Aorta (tissue), 5 donors: ENCODE results near the gene PRKAR1B. TPM values are rescaled to one million over a fixed set of nuclear protein-coding genes. Genes with fewer than 3 reads are reported as not detected.

Experiments
- ATAC-seq: fragments of 200-7000 bp; cut with Tn5 transposase; one replicate; pipeline ENCODE4 v1.9.1; 2022; ENCODE audit warnings: moderate library complexity; ENCODE audit not compliant: low FRiP score
- DNase-seq, 2 donors: peaks; one replicate each; pipeline ENCODE4 v3.0.0-alpha.2; 2020
- H3K27ac ChIP-seq, 2 donors: one replicate each; pipeline ENCODE4 v1.5.1; 2013; ENCODE audit warnings: low read length in 2 of 2, mild to moderate bottlenecking in 2 of 2, moderate library complexity in 2 of 2, control low read depth in 1 of 2, inconsistent platforms in 1 of 2, low read depth in 1 of 2
- H3K27me3 ChIP-seq, 2 donors: one replicate each; pipeline ENCODE4 v1.6.1; 2013; ENCODE audit warnings: control low read depth in 1 of 2, low read length in 1 of 2, mild to moderate bottlenecking in 1 of 2, moderate library complexity in 1 of 2; ENCODE audit not compliant: insufficient read depth in 2 of 2, control insufficient read depth in 1 of 2
- H3K36me3 ChIP-seq, 2 donors: one replicate each; pipeline ENCODE4 v1.6.1; 2013; ENCODE audit warnings: control low read depth in 1 of 2, low read length in 1 of 2, mild to moderate bottlenecking in 1 of 2; ENCODE audit not compliant: insufficient read depth in 2 of 2, control insufficient read depth in 1 of 2
- H3K4me1 ChIP-seq, 2 donors: one replicate each; pipeline ENCODE4 v1.6.1; 2013; ENCODE audit warnings: low read length in 2 of 2, control low read depth in 1 of 2, mild to moderate bottlenecking in 1 of 2, moderate library complexity in 1 of 2; ENCODE audit not compliant: insufficient read depth in 2 of 2, control insufficient read depth in 1 of 2
- H3K4me3 ChIP-seq, 2 donors: one replicate each; pipeline ENCODE4 v1.5.1; 2013; ENCODE audit warnings: low read length in 2 of 2, control low read depth in 1 of 2, mild to moderate bottlenecking in 1 of 2
- H3K9me3 ChIP-seq: one replicate; pipeline ENCODE4 v1.6.1; 2013; ENCODE audit warnings: mild to moderate bottlenecking, low read length; ENCODE audit not compliant: control insufficient read depth
- WGBS, 2 donors: extraction: QIAGEN DNeasy Blood & Tissue Kit; methylation state at CpG; one replicate each; pipeline ENCODE4 v1.1.7; 2013; 5-methylcytosine and 5-hydroxymethylcytosine counted together
- intact Hi-C, 2 donors: fragments of 100-400 bp; cut with DNase I; formaldehyde crosslinking; loops; one replicate each; pipeline versions ENCODE4 v1.14.2 to v1.15.0; 2022
- polyA plus RNA-seq, 2 donors: library from polyadenylated mRNA; stranded (reverse); fragments of 200-250 nt; gene quantifications; one replicate each; pipeline ENCODE4 v1.2.3, GENCODE V29; 2013
- total RNA-seq, 2 donors: library from RNA; stranded (reverse); fragmentation: NEBNext Ultra II Directional; extraction: Animal tissue kit (Norgen Biotek cat#: 25700); gene quantifications; one replicate each; pipeline ENCODE4 v1.2.1, GENCODE V29; 2021
- donor health status: healthy with polysubstance abuse.
- donor health status: Bipolar disorder and iron deficiency.
- donor health status: DM: no; HTN: no; CAD: no.
- donor health status: DM: no; HTN: no; CAD: no.
- donor health status: DM: yes; HTN: yes; CAD: no.

The PRKAR1B gene
- total and polyA plus RNA-seq, 4 donors: 6.6 to 16.2 (median 14.1) TPM

- DNase-seq (no peak), ATAC-seq (no peak)
- H3K27ac ChIP-seq: no peak overlapping the region
- intact Hi-C loops: no loop called here
- peaks cover 0 to 3% of the 10 kb centered on the region in 2 donors for H3K4me1 ChIP-seq
- H3K9me3 ChIP-seq: no peaks in the 10 kb centered on the region
- no peak overlapping the region for H3K4me3 ChIP-seq
- H3K27me3 ChIP-seq: no peaks in the 10 kb centered on the region
- 96 to 97% methylated on average over 8 of the region's 8 CpGs for WGBS, 2 donors
- H3K36me3 ChIP-seq: no peaks in the 10 kb centered on the region
These were observed 193.0 kb downstream of the PRKAR1B start for GRCh38 chr7:534075-534474.

DNA sequence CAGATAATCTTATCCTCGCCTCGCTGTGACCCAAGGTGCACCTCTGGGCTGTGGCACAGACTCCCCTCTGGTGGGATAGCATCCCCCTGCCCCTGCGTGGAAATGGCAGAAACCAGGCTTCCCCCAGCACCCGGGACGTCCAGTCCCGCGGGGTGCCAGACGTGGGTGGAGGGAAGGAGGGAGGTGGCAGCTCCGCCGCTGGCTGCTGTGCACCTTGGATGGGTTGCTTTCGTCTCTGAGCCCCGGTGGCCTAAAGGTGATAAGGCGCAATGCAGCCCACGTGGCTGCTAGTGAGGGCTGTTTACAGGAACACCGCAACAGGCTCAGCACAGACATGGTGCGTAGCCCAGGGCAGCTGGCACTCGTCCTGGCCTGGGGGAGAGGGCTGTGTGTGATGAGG is 193.8 kb downstream of the PRKAR1B start:
- ATAC-seq (no peak), DNase-seq (no peak)
- Histone ChIP-seq H3K27ac (no peak overlapping the region), H3K4me1 (no peaks in the 10 kb centered on the region), H3K4me3 (no peak overlapping the region), H3K9me3 (no peaks in the 10 kb centered on the region), H3K27me3 (no peaks in the 10 kb centered on the region), H3K36me3 (no peaks in the 10 kb centered on the region)
- intact Hi-C loops: no loop called here
- WGBS, 2 donors: 77 to 81% methylated on average over 17 of the region's 17 CpGs

GRCh38 chr7:532379-533143 is 194.5 kb downstream of the PRKAR1B start:
- WGBS, 2 donors: 92 to 95% methylated on average over 15 of the region's 15 CpGs
- no peak overlapping the region for H3K4me3 ChIP-seq
- H3K9me3 ChIP-seq: no peaks in the 10 kb centered on the region
- no peak for DNase-seq
- H3K27me3 ChIP-seq: no peaks in the 10 kb centered on the region
- no peak for ATAC-seq
- H3K4me1 ChIP-seq: no peaks in the 10 kb centered on the region
- no peaks in the 10 kb centered on the region for H3K36me3 ChIP-seq
- intact Hi-C loops: no loop called here
- H3K27ac ChIP-seq: no peak overlapping the region

DNA sequence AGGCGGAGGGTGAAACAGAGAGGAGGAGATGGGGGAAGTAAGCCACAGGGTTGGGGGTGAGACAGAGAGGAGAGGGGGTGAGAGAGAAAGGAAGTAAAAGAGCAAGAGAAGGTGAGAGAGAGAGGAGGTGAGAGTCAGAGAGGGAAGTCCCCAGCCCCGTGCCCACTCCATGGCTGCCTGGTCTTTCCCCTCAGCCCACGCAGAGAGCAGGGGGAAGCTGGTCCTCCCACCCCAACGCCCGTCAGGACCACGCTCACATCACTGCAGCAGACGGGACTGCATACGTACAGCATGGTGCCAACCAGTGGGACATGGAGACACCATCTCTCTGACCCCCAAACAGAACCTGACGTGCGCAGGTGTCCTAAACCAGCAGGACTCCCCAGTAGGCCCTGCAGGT is 195.3 kb downstream of the PRKAR1B start:
- H3K27ac ChIP-seq: no peak overlapping the region
- DNase-seq (no peak), ATAC-seq (no peak)
- intact Hi-C loops: no loop called here
- H3K4me1 ChIP-seq: no peaks in the 10 kb centered on the region
- no peak overlapping the region for H3K4me3 ChIP-seq
- H3K36me3 ChIP-seq: no peaks in the 10 kb centered on the region
- WGBS, 2 donors: 90 to 93% methylated on average over 10 of the region's 10 CpGs
- no peaks in the 10 kb centered on the region for H3K9me3 ChIP-seq
- H3K27me3 ChIP-seq: no peaks in the 10 kb centered on the region

- no peak overlapping the region for H3K27ac ChIP-seq
- no peak overlapping the region for H3K4me3 ChIP-seq
- no peaks in the 10 kb centered on the region for H3K9me3 ChIP-seq
- no peak for DNase-seq
- ATAC-seq: no peak
- H3K27me3 ChIP-seq: no peaks in the 10 kb centered on the region
- H3K4me1 ChIP-seq: no peaks in the 10 kb centered on the region
- WGBS, 2 donors: 95 to 98% methylated on average over 2 of the region's 2 CpGs
- no peaks in the 10 kb centered on the region for H3K36me3 ChIP-seq
- intact Hi-C loops: no loop called here
These were observed 198.6 kb downstream of the PRKAR1B start for GRCh38 chr7:528451-528850.

DNA sequence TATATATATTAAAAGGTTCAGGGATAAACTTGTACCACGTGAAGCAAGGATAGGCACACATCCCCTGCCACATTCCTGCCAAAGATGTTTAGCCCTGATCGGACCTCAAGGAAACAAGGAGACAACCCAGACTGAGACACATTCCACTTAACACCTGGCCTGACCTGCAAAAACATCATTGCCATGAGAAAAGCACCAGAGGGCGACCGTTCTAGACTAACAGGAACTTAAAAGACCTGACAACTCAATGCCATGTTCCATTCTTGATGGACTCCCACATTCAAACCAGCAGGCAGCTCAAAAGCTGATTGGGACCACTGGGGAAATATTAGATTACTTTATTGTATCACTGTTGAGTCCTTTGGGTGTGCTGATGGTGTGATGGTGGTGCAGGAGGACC is 199.4 kb downstream of the PRKAR1B start:
- no peak for DNase-seq
- no peaks in the 10 kb centered on the region for H3K4me1 ChIP-seq
- H3K4me3 ChIP-seq: no peak overlapping the region
- H3K9me3 ChIP-seq: no peaks in the 10 kb centered on the region
- WGBS, 2 donors: 93 to 95% methylated on average over 4 of the region's 4 CpGs
- no peak for ATAC-seq
- no peaks in the 10 kb centered on the region for H3K27me3 ChIP-seq
- no peaks in the 10 kb centered on the region for H3K36me3 ChIP-seq
- intact Hi-C loops: no loop called here
- no peak overlapping the region for H3K27ac ChIP-seq

- H3K4me1 ChIP-seq: no peaks in the 10 kb centered on the region
- no peaks in the 10 kb centered on the region for H3K9me3 ChIP-seq
- H3K36me3 ChIP-seq: no peaks in the 10 kb centered on the region
- 81 to 86% methylated on average over 22 of the region's 22 CpGs for WGBS, 2 donors
- no peak overlapping the region for H3K27ac ChIP-seq
- H3K4me3 ChIP-seq: no peak overlapping the region
- DNase-seq (no peak), ATAC-seq (no peak)
- intact Hi-C loops: no loop called here
- no peaks in the 10 kb centered on the region for H3K27me3 ChIP-seq
These were observed 200.5 kb downstream of the PRKAR1B start for GRCh38 chr7:526460-527034.

- WGBS, 2 donors: 7 to 9% methylated on average over 12 of the region's 12 CpGs
- H3K27me3 ChIP-seq: no peaks in the 10 kb centered on the region
- peak overlapping the region in 1 of 2 donors; percentile 60 for H3K27ac ChIP-seq
These were observed 201.3 kb downstream of the PRKAR1B start for GRCh38 chr7:525740-526139.

DNA sequence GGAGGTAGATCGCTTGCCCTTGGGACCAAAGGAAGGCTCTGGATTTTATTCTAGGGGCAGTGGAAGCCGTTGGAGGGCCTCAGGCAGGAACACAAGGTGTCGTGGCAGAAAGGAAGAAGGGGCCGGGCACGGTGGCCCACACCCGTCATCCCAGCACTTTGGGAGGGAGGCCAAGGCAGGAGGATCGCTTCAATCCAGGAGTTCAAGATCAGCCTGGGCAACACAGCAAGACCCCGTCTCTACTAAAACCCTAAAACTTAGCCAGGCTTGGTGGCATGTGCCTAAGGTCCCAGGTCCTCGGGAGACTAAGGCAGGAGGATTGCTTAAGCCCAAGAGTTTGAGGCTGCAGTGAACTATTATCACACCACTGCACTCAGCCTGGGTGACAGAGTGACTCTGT is 202.3 kb downstream of the PRKAR1B start:
- H3K9me3 ChIP-seq: no peaks in the 10 kb centered on the region
- intact Hi-C loops: no loop called here
- ATAC-seq: no peak
- no peaks in the 10 kb centered on the region for H3K27me3 ChIP-seq
- WGBS, 2 donors: 92 to 98% methylated on average over 9 of the region's 9 CpGs
- no peak overlapping the region for H3K27ac ChIP-seq
- no peak for DNase-seq
- peaks cover 0 to 3% of the 10 kb centered on the region in 2 donors for H3K4me1 ChIP-seq
- H3K36me3 ChIP-seq: no peaks in the 10 kb centered on the region
- H3K4me3 ChIP-seq: no peak overlapping the region

More at GRCh38 chr7:525740-526139, 201.3 kb downstream of the PRKAR1B start:
- intact Hi-C loops: no loop called here
- peak in 1 of 2 donors; percentile 78 for DNase-seq
- ATAC-seq: no peak
- Histone ChIP-seq H3K36me3 (no peaks in the 10 kb centered on the region), H3K9me3 (no peaks in the 10 kb centered on the region), H3K4me1 (peaks cover 0 to 3% of the 10 kb centered on the region in 2 donors), H3K4me3 (no peak overlapping the region)
